Frontal cortex (tissue), 4 donors: ENCODE data around the gene SPACDR. TPM values are rescaled to one million over a fixed set of nuclear protein-coding genes. Genes with fewer than 3 reads are reported as not detected.
"Not testable (repeated sequence)": the region's sequence is repeated elsewhere in the genome, so short reads cannot be mapped to it uniquely, and the experiment has no call there.

Experiments used
- DNase-seq, 2 donors: peaks; one replicate each; pipeline ENCODE4 v3.0.0; 2012; ENCODE audit warnings: low spot score in 2 of 2
- FAIRE-seq: peaks from 2 replicates; lab custom pipeline; 2012; peaks lifted over from hg19 to GRCh38; lab: Jason Lieb, UNC
- total RNA-seq: library from RNA; depleted of rRNA; stranded (reverse); fragments of >200 nt; gene quantifications from one replicate; pipeline ENCODE4 v1.2.3, GENCODE V29; 2014
- donor health status: control.
- donor health status: control.
- donor health status: control.

SPACDR gene
- not detected for total RNA-seq

- DNase-seq (no peak), FAIRE-seq (no peak)
These were observed at the start of gene SPACDR for GRCh38 chr7:100464210-100464660. SPACDR (minus strand) TSS chr7:100464260; CDS start chr7:100464025, 235 bp downstream.

- no peak for DNase-seq
- FAIRE-seq: no peak
These were observed 49.3 kb upstream of the SPACDR start for GRCh38 chr7:100513212-100513810.

GRCh38 chr7:100510437-100511239 is 46.6 kb upstream of the SPACDR start:
- FAIRE-seq (no peak), DNase-seq (no peak)

GRCh38 chr7:100509231-100509630 is 45.2 kb upstream of the SPACDR start:
- no peak for DNase-seq
- FAIRE-seq: no peak

- FAIRE-seq (no peak), DNase-seq (no peak)
These were observed 42.4 kb upstream of the SPACDR start for GRCh38 chr7:100506356-100506923.

GRCh38 chr7:100504887-100505611 is 41.0 kb upstream of the SPACDR start:
- no peak for FAIRE-seq

GRCh38 chr7:100504031-100504430 is 40.0 kb upstream of the SPACDR start:
- FAIRE-seq, DNase-seq: not testable (repeated sequence)

More at GRCh38 chr7:100504887-100505611, 41.0 kb upstream of the SPACDR start:
- DNase-seq: no peak

- FAIRE-seq, DNase-seq: not testable (repeated sequence)
These were observed 36.7 kb upstream of the SPACDR start for GRCh38 chr7:100500743-100501142.

- FAIRE-seq: no peak
- no peak for DNase-seq
These were observed 32.4 kb upstream of the SPACDR start for GRCh38 chr7:100496509-100496908.

- FAIRE-seq (no peak), DNase-seq (peak in 1 of 2 donors; percentile 54)
These were observed 29.6 kb upstream of the SPACDR start for GRCh38 chr7:100493476-100494264.

- DNase-seq: no peak
- FAIRE-seq: no peak
These were observed 28.8 kb upstream of the SPACDR start for GRCh38 chr7:100492738-100493475.

GRCh38 chr7:100491192-100491578 is 27.1 kb upstream of the SPACDR start:
- FAIRE-seq (no peak), DNase-seq (no peak)

GRCh38 chr7:100490483-100491191 is 26.6 kb upstream of the SPACDR start:
- no peak for FAIRE-seq

GRCh38 chr7:100489824-100490223 is 25.8 kb upstream of the SPACDR start:
- FAIRE-seq: no peak

More at GRCh38 chr7:100490483-100491191, 26.6 kb upstream of the SPACDR start:
- DNase-seq: peak; percentile 10 to 11

GRCh38 chr7:100489121-100489520 is 25.1 kb upstream of the SPACDR start:
- FAIRE-seq (no peak), DNase-seq (peak in 1 of 2 donors; percentile 14)

More at GRCh38 chr7:100489824-100490223, 25.8 kb upstream of the SPACDR start:
- peak; percentile 99 to 100 for DNase-seq

GRCh38 chr7:100488333-100489095 is 24.5 kb upstream of the SPACDR start:
- DNase-seq (peak in 1 of 2 donors; percentile 19), FAIRE-seq (no peak)

- FAIRE-seq (no peak), DNase-seq (peak; percentile 46 to 48)
These were observed 22.8 kb upstream of the SPACDR start for GRCh38 chr7:100486753-100487446.
